ENCODE measurements around the gene AP5S1.
"Not testable (repeated sequence)": the region's sequence is repeated elsewhere in the genome, so short reads cannot be mapped to it uniquely, and the experiment has no call there.

Gene AP5S1

GRCh38 chr20:3812975-3813847, 7.1 kb upstream of the AP5S1 start:
- DNase-seq: no peak

- DNase-seq: peak; percentile 73
Observed at GRCh38 chr20:3813848-3814581, 6.3 kb upstream of the AP5S1 start.

GRCh38 chr20:3814928-3815495, 5.3 kb upstream of the AP5S1 start:
- no peak for DNase-seq

GRCh38 chr20:3815703-3816315, 4.5 kb upstream of the AP5S1 start:
- no peak for DNase-seq

- DNase-seq: no peak
Observed at GRCh38 chr20:3818155-3819151, 1.9 kb upstream of the AP5S1 start.

GRCh38 chr20:3819411-3820047, 818 bp upstream of the AP5S1 start:
- no peak for DNase-seq

- no peak for DNase-seq
Observed at GRCh38 chr20:3820901-3821727, 767 bp downstream of the AP5S1 start.

- no peak for DNase-seq
Observed at GRCh38 chr20:3821996-3822395, 1.6 kb downstream of the AP5S1 start.

GRCh38 chr20:3823881-3824280, 3.5 kb downstream of the AP5S1 start:
- no peak for DNase-seq

GRCh38 chr20:3825526-3825925, 5.2 kb downstream of the AP5S1 start:
- DNase-seq: no peak

- DNase-seq: no peak
Observed at GRCh38 chr20:3826420-3826819, 6.1 kb downstream of the AP5S1 start.

GRCh38 chr20:3828798-3829197, 8.5 kb downstream of the AP5S1 start:
- no peak for DNase-seq

- not testable (repeated sequence) for DNase-seq
Observed at GRCh38 chr20:3829891-3830290, 9.5 kb downstream of the AP5S1 start.

GRCh38 chr20:3836132-3836531, 15.8 kb downstream of the AP5S1 start:
- DNase-seq: no peak

- no peak for DNase-seq
Observed at GRCh38 chr20:3839328-3839727, 19.0 kb downstream of the AP5S1 start.

GRCh38 chr20:3840201-3840600, 19.9 kb downstream of the AP5S1 start:
- DNase-seq: not testable (repeated sequence)

- DNase-seq: no peak
Observed at GRCh38 chr20:3842348-3842930, 22.1 kb downstream of the AP5S1 start.

GRCh38 chr20:3843490-3843889, 23.1 kb downstream of the AP5S1 start:
- DNase-seq: no peak

- not testable (repeated sequence) for DNase-seq
Observed at GRCh38 chr20:3843990-3844619, 23.8 kb downstream of the AP5S1 start.

GRCh38 chr20:3846378-3846739, 26.0 kb downstream of the AP5S1 start:
- DNase-seq: no peak

All from activated effector memory CD4-positive, alpha-beta T cell treated with anti-CD3 and anti-CD28 coated beads, Interleukin-2, amount 50 U/mL, for 16 hours (primary cell).